IPS-18c (cell line): ENCODE measurements around the gene CLASRP.

ENCODE experiments used
- H3K4me3 ChIP-seq: 2 replicates; pipeline ENCODE4 v1.7.0; 2013; ENCODE audit warnings: low read depth, mild to moderate bottlenecking, low read length, moderate library complexity; ENCODE audit not compliant: insufficient read depth
- H3K9me3 ChIP-seq: one replicate; pipeline ENCODE4 v1.6.1; 2013; ENCODE audit warnings: mild to moderate bottlenecking, low read length, moderate library complexity; ENCODE audit not compliant: control insufficient read depth, insufficient read depth

The CLASRP gene

DNA sequence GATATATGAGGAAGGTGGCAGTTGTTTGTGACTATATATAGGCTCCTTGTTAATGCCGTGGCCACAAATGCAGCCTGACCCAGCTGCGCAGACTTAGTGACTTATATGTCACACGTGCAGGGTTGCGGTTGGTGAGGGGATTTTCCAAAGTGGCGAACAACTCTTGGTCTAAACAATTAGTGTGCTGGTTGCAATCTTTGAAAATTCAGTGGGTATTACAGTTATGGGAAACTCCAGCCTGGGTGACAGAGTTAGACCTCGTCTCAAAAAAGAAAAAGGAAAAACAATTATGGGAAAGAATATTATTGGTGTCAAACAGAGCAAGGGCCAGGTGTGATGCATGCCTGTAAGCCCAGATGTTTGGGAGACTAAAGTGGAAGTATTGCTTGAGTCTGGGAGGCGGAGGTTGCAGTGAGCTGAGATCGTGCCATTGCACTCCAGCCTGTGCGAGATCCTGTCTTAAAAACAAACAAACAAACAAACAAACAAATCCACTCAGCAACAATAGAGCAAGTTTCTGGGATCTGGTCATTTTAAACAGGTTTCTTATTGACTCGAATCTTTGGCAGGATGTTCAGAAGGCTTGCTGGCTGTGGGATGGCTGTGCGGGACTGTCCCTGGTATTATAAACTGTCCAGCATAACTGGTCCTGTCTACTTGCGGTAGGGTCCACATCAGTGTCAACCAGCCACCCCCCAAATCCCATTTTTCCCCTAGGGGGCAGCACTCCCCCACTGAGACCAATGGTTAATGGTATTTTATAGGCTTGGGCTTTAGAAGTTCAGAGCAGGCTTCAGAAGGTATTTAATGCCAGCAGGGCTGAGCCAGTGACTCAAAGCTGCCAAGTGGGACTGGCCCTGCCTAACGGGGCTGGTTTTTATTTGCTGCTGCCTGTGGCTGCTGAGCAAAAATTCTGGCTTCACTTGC lies 22.2 kb upstream of the CLASRP start:
- no peak overlapping the region for H3K4me3 ChIP-seq
- no peaks in the 10 kb centered on the region for H3K9me3 ChIP-seq

DNA sequence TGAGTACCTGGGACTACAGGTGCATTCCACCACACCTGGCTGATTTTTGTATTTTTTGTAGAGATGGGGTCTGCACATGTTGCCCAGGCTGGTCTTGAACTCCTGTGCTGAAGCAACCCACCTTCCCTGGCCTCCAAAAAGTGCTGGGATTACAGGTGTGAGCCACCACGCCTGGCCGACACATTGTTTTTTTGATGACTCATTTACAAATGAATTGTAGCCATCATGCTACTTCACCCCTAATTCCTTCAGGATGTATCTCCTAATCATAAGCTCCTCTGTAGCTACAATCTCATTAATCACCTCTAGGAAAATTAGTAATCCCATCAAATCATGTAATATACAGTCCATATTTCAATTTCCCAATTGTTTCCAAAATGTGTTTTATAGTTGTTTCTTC lies 19.7 kb upstream of the CLASRP start:
- no peaks in the 10 kb centered on the region for H3K9me3 ChIP-seq
- no peak overlapping the region for H3K4me3 ChIP-seq

DNA sequence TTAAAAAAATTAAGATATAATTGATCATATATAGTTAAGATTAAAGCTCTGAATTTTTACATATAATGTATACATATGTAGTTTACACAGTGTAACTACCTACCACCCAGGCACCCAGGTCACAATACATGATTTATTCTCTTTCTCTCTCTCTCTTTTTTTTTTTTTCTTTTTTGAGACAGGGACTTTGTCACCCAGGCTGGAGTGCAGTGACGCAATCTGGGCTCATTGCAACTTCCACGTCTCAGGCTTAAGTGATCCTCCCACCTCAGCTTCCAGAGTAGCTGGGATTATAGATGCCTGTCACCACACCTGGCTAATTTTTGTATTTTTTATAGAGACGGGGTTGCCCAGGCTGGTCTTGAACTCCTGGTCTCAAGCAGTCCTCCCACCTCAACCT lies 18.8 kb upstream of the CLASRP start:
- Histone ChIP-seq H3K9me3 (peaks cover 2% of the 10 kb centered on the region), H3K4me3 (no peak overlapping the region)

DNA sequence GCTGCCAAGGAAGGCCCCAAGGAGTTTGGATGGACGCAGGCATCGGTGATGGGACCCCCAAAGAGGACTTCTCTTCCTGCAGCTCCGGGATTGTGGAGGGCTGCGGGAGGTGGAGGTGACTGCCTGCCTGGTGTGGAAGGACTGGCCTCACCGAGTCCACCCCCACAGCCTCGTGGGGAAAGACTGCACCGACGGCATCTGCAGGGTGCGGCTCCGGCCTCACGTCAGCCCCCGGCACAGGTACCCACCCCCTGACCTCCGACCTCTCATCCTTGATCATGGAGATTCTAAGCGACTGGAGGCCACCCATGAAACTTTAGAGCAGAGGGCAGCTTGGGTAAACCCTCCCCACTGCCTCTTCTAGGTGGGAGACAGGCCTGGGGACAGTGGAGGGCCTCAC lies 16.9 kb upstream of the CLASRP start:
- H3K9me3 ChIP-seq: peaks cover 2% of the 10 kb centered on the region
- no peak overlapping the region for H3K4me3 ChIP-seq

DNA sequence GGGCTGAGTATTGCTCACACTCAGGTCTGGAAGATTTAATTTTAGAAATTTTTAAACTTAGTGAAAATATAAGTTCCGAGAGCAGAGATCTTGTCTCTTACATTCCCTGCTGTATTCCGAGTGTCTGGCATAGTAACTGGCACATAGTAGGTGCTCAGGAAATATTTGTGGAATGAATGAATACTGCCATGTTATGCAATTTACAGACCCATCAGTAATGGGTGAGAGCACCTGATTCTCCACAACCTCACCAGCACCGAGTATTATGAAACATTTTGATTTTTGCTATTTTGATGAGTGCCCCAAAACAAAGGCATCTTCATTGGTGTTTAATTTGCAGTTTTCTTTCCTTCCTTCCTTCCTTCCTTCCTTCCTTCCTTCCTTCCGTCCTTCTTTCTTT lies 15.8 kb upstream of the CLASRP start:
- H3K9me3 ChIP-seq: peaks cover 2% of the 10 kb centered on the region
- H3K4me3 ChIP-seq: no peak overlapping the region

DNA sequence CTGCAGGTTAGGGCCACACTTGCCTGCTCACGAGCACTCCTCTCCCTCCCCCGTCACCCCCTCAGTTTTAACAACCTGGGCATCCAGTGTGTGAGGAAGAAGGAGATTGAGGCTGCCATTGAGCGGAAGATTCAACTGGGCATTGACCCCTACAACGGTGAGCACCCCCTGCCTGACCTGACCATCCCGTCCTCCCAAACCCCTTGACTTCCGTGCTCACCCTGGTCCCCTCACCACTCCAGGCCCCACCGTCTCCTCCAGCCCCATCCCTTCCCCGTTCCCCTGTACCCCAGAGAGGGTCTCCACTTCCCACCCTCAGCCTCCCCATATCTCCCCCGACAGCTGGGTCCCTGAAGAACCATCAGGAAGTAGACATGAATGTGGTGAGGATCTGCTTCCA lies 13.6 kb upstream of the CLASRP start:
- H3K4me3 ChIP-seq: no peak overlapping the region

DNA sequence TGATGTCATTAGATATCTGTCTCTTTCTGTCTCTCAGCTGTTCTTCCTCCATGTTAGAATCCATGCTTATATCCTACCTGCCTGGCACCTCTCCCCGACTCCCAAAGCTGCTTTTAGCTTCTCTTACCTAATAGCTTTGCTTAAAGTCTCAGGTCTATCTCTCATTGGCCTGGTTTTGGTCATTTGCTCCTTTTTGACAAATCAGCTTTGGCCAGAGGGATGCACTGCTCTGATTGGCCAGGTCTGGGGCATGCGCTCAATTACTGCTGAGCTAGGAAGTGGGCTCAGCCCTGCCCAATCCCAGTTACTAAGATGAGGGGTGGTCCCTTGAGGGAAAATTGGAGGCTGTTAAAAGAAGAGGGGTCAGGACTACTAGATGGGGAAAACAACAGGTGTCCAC lies 11.5 kb upstream of the CLASRP start:
- Histone ChIP-seq H3K4me3 (no peak overlapping the region), H3K9me3 (peaks cover 2% of the 10 kb centered on the region)

More for the DNA sequence above, 13.6 kb upstream of the CLASRP start:
- H3K9me3 ChIP-seq: peaks cover 2% of the 10 kb centered on the region

DNA sequence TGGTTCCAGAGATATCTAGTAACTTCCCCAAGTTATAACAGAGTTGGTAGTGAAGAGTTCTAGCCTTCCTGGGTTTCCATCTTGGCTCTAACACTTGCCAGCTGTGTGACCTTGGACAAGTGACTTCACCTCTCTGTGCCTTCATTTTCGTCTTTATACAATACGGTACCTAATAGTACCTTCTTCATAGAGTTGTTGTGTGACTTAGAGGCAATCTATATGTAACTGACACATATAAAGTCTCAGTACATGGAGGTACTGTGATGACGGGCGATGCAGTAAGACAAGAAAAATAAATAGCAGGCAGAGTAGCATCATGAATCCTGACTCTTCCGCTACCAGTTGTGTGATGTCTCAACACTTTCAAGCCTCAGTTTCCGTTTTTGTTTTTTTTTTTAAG lies 8.0 kb upstream of the CLASRP start:
- Histone ChIP-seq H3K9me3 (no peaks in the 10 kb centered on the region), H3K4me3 (no peak overlapping the region)

DNA sequence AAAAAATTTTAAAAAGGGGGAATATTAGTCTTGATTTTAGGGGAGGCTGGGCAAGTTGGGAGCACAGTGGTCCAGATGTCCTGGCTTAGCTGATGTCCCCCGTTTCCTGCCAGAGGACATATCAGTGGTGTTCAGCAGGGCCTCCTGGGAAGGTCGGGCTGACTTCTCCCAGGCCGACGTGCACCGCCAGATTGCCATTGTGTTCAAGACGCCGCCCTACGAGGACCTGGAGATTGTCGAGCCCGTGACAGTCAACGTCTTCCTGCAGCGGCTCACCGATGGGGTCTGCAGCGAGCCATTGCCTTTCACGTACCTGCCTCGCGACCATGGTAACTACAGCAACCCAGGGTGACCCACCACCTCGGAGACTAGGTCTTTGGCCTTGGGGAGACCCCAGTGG lies 6.4 kb upstream of the CLASRP start:
- Histone ChIP-seq H3K9me3 (no peaks in the 10 kb centered on the region), H3K4me3 (no peak overlapping the region)

DNA sequence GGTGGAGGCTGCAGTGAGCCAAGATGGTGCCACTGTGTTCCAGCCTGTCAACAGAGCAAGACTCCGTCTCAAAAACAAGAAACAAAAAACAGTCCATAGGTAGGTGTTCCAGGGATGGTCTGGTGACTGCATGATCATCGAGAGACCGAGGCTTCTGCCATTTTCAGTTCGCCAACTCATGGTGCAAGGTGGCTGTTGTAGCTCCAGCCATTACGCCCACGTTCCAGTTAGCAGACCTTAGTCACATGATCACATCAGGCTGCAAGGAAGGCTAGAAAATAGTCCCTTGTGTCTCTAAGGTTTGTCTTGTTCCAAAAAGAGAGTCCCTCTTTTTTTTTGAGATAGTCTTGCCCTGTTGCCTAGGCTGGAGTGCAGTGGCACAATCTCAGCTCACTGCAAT lies 3.1 kb upstream of the CLASRP start:
- no peaks in the 10 kb centered on the region for H3K9me3 ChIP-seq
- H3K4me3 ChIP-seq: no peak overlapping the region

DNA sequence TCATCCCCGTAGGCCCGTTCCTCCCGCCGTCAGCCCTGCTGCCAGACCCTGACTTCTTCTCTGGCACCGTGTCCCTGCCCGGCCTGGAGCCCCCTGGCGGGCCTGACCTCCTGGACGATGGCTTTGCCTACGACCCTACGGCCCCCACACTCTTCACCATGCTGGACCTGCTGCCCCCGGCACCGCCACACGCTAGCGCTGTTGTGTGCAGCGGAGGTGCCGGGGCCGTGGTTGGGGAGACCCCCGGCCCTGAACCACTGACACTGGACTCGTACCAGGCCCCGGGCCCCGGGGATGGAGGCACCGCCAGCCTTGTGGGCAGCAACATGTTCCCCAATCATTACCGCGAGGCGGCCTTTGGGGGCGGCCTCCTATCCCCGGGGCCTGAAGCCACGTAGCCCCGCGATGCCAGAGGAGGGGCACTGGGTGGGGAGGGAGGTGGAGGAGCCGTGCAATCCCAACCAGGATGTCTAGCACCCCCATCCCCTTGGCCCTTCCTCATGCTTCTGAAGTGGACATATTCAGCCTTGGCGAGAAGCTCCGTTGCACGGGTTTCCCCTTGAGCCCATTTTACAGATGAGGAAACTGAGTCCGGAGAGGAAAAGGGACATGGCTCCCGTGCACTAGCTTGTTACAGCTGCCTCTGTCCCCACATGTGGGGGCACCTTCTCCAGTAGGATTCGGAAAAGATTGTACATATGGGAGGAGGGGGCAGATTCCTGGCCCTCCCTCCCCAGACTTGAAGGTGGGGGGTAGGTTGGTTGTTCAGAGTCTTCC lies 1.3 kb upstream of the CLASRP start:
- Histone ChIP-seq H3K4me3 (no peak overlapping the region), H3K9me3 (no peaks in the 10 kb centered on the region)

DNA sequence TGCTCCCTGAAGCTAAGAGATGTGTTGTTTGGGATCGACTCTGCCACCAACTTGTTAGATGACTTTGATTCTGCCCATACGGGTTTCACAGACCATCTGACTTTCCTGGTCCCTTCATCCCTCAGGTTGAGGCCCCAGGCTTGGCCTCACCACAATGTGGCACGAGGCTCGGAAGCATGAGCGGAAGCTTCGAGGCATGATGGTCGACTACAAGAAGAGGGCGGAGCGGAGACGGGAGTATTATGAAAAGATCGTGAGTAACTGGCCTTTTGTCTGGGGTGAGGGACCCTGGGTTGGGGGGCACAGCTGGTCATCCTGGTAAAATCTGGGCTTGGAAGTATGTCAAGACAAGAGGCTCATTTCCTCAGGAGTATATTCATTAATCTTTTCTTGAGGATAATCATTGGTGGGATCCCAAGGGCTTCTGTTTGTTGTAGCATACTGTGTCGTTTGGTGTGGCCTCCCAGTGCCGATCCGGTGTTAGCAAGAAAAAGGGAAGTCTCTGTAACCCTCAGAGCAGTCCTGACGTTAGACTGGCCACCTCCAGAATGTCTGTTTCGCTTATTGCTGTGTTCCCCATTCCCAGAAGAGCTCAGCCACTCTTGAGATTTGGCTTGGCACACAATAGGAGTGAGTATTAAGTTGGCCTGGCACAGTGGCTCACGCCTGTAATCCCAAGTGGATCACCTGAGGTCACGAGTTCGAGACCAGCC lies 1.4 kb downstream of the CLASRP start:
- Histone ChIP-seq H3K4me3 (0 out of 2 replicates have a peak overlapping the region, but pooled peaks have one; percentile 88), H3K9me3 (no peaks in the 10 kb centered on the region)

DNA sequence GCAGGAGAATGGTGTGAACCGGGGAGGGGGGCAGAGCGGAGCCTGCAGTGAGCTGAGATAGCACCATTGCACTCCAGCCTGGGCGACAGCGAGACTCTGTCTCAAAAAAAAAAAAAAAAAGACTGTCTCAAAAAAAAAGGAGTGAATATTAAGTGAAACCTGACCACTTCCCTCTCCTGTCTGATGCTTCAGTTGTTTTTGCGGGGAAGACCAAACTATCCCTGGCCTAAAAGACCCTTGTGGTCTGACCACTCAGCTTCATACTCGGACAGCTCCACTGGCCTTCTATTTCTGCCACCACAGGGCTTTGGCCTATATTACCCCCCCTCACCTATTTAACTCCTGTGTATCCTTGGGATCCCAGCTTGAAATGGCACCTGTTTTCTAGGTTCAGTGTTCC lies 2.3 kb downstream of the CLASRP start:
- H3K9me3 ChIP-seq: no peaks in the 10 kb centered on the region
- no peak overlapping the region for H3K4me3 ChIP-seq

DNA sequence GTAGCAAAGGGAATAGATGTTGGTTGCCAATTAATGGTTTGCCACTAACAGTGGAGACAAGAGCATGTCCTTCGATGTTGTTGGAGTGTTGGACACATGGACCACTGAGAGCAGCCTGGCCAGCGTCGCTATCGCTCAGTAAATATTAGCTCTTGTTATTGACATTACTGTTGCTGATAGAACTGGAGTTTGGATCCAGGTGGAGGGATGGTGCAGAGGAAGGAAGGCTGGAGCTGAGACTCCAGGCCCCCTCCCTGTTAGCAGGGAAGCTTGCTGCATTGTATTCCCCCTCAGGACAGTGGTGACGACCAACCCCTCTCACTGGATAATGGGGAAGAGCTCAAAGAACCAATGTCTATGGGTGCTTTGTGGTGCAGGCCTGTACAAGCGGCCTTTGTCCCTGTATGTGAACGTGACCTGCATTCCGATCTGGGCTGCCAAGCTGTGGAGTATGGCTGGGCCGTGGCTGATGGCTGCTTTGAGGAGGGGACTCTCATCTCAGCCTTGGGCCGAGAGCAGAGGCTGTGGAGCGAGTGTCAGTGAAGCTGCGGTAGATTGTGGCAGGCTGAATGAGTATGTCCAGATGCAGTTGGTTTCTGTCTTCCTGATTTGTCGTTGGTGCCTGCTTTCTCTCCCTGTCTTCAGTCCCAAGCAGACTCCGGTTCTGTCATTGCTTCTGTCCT lies 7.0 kb downstream of the CLASRP start:
- H3K4me3 ChIP-seq: no peak overlapping the region
- no peaks in the 10 kb centered on the region for H3K9me3 ChIP-seq

DNA sequence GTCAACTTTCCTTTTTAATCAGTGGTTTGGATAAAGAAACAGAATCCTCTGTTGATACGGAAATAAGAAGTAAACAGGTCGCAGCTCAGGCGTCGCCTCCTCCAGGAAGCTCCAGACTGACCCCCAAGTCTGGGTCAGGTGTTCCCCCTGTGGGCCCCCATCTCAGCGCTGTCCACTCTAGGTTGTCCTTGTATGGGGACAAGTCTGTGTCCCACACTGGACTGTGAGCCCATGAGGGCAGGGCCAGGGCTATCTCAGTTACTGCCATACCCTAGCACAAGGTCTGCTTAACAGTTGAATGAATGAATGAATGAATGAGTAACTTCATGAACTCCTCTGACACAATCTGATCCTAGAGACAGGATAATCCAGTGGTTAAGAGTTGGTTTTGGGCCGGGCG lies 7.5 kb downstream of the CLASRP start:
- Histone ChIP-seq H3K9me3 (no peaks in the 10 kb centered on the region), H3K4me3 (no peak overlapping the region)

DNA sequence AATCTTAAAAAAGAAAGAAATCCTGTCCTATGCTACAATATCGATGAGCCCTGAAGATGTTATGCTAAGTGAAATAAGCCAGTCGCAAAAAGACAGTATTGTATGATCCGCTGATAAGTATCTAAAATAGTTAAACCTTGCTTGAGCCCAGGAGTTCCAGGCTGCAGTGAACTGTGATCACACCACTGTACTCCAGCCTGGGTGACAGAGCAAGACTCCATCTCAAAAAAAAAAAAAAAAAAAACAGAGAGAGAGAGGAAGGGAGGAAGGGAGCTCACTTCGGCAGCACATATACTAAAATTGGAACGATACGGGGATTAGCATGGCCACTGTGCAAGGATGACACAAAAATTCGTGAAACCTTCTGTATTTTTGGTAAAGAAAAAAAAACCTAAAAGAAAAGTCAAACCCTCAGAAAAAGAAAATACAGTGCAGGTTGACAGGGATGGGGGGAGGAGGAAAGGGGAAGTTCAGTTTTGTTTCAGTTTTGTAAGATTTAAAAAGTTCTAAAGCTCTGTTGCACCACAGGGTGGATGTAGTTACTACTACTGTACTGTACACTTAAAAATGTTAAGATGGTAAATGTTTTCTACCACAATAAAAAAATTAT lies 8.4 kb downstream of the CLASRP start:
- H3K4me3 ChIP-seq: no peak overlapping the region
- H3K9me3 ChIP-seq: no peaks in the 10 kb centered on the region
